NB4 (cell line): ENCODE measurements around the gene RCVRN.

Experiments
- POLR2A ChIP-seq: IDR thresholded peaks from 2 replicates; pipeline ENCODE4 v1.6.1; 2011; ENCODE audit warnings: mild to moderate bottlenecking; ENCODE audit not compliant: insufficient read length; ENCODE audit errors: extremely low read depth
- TF ChIP-seq, protein P1 (sequence below): IDR thresholded peaks from one replicate; pipeline ENCODE4 v1.5.1; 2012; ENCODE audit warnings: low read depth, low read length

DNA sequence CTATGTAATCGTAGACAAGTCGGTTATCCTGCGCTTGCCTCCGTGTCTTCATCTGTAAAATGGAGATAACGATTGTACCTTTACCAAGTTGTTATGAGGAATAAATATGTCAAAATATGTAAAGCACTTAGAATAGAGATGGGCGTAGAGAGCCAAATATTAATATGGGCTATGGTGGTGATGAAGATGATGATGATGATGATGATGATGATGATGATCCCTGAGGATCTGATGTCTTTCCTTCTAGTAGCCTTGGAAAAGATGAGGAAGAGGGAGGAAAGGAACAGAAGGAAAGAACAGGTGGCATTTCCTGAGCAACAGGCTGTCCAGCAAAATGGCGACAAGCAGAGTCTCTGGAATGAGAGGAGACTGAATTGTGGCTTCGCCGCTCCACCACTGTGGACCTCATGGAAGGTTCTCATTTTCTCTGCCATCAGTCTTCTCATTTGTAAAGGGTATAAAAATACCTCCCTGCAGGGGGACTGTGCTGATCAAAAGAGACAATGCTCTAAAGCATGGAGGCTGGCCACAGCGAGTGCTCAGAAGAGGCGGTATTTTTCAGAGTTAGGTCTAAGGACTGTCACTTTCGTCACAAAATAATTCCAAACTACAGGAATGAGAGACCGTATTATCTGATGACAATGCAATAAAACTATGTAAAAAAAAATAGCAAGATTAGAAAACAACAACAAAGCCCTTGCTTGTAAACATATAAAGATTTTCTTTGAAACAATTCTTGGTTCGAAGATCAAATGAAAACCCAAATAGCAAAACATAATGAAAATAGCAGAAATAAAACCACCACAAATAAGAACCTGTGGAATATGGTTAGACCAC is 17.2 kb upstream of the RCVRN start:
- TF ChIP-seq, protein P1, sequence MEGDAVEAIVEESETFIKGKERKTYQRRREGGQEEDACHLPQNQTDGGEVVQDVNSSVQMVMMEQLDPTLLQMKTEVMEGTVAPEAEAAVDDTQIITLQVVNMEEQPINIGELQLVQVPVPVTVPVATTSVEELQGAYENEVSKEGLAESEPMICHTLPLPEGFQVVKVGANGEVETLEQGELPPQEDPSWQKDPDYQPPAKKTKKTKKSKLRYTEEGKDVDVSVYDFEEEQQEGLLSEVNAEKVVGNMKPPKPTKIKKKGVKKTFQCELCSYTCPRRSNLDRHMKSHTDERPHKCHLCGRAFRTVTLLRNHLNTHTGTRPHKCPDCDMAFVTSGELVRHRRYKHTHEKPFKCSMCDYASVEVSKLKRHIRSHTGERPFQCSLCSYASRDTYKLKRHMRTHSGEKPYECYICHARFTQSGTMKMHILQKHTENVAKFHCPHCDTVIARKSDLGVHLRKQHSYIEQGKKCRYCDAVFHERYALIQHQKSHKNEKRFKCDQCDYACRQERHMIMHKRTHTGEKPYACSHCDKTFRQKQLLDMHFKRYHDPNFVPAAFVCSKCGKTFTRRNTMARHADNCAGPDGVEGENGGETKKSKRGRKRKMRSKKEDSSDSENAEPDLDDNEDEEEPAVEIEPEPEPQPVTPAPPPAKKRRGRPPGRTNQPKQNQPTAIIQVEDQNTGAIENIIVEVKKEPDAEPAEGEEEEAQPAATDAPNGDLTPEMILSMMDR = no peak
- TF ChIP-seq POLR2A = no peak
